ENCODE measurements around the gene ACER3.

DNA sequence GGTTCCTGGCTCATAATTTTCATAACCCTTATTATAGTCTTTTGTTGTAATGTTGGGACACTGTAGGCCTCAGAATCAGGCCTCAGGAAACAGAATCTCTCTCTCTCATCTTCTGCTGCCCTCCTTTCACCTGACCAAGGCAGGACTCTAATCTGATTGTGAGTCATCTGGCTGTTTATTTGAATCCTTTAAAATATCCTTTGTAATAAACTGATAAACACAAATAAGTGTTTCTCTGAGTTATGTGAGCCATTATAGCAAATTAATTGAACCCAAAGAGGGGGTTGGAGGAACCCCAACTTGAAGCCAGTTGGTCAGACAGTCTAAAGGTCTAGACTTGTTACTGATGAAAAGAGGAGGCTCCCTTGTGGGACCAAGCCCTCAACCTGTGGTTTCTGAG lies 30.6 kb downstream of the ACER3 start:
- TF ChIP-seq, protein P1, sequence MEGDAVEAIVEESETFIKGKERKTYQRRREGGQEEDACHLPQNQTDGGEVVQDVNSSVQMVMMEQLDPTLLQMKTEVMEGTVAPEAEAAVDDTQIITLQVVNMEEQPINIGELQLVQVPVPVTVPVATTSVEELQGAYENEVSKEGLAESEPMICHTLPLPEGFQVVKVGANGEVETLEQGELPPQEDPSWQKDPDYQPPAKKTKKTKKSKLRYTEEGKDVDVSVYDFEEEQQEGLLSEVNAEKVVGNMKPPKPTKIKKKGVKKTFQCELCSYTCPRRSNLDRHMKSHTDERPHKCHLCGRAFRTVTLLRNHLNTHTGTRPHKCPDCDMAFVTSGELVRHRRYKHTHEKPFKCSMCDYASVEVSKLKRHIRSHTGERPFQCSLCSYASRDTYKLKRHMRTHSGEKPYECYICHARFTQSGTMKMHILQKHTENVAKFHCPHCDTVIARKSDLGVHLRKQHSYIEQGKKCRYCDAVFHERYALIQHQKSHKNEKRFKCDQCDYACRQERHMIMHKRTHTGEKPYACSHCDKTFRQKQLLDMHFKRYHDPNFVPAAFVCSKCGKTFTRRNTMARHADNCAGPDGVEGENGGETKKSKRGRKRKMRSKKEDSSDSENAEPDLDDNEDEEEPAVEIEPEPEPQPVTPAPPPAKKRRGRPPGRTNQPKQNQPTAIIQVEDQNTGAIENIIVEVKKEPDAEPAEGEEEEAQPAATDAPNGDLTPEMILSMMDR (IDR thresholded peaks at IDR 0.05), result no peak
- TF ChIP-seq POLR2A (IDR thresholded peaks at IDR 0.05), result no peak
- TF ChIP-seq EP300 (IDR thresholded peaks at IDR 0.05), result no peak
